ENCODE measurements around the gene PDE6C. TPM values are rescaled to one million over a fixed set of nuclear protein-coding genes. Genes with fewer than 3 reads are reported as not detected.
A peak's percentile ranks its signal among the peaks of the same experiment; 100 is the strongest.

The PDE6C gene
- polyA plus RNA-seq, 3 donors: 0.33 to 1.7 (median 1.7) TPM

DNA sequence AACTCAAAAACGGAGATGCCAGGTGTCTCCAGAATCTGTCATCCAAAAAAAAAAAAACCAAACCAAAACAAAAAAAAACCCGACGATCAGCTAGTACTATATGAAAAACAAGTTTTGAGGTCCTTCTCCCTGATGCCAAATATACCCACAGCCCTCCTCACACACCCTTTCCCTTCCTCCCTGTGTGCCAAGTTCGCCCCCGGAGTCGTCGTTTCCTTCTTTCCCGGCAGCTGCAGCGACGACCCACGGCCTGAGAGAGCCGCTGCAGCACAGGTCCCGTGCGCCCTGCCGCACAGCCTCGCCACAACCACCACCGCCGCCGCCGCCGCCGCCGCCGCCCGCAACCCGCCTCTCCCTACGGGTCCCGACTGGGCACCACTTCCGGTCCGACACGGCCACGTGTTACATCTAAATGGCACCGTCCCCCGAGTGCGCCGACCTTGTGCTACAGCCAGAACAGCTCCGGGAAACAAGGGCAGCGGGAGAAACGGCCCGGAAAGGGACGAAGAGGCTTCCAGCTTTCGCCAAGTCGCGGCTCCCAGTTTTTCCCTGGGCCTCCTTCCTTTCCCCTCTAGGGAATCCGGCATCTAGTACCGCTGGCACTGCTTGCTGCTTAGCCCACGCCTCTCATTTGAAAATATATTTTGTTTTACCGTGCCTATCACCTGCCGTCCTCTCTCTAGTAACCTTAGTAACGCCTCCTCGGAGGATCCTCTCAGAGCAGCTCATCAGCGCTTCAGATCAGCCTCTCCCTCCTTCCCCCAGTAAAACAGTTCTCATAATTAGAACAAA lies 90.1 kb downstream of the PDE6C start, which contains the start of gene FRA10AC1:
FRA10AC1 (minus strand) TSS at position 383 of the 792 bp plus-strand sequence. CDS start 2,486 bp downstream, outside the sequence.
- peak; percentile 91 for DNase-seq

DNA sequence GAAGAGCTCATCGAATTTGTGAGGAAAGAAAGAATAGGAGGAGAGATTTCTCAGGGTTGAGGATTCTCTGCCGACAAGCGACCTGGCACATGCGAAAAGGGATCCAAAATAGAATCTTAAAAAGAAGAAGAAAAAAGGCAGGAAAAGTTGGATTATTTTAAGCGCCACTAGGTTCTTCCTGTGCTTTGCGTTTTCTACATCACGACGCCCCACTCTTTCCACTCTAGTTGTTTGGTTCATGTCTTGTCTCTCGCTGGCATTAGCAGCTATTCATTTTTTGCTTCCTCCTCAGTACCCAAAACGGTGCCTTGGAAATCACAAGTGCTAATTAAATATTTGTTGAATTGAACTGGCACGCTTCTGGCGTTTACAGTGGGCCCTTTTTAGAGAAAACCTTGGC lies 90.7 kb downstream of the PDE6C start:
- DNase-seq: no peak

DNA sequence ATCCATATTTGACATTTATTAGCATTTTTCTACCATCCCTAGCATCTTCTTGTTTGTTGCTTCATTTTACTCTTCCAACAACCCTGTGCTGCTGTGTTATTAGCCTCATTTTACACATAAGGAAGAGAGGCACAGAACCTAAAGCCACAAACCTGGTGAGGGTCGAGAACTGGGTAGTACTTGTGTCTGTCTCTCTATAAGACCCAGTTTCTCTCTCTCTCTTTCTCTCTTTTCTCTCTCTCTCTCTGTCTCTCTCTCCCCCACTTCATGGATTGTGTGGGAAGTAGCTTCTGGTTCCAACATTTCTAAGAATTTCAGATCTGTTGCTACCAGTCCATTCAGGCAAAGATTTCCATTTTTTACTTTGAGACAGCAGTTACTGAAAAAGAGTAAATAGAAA lies 91.5 kb downstream of the PDE6C start:
- DNase-seq: no peak

DNA sequence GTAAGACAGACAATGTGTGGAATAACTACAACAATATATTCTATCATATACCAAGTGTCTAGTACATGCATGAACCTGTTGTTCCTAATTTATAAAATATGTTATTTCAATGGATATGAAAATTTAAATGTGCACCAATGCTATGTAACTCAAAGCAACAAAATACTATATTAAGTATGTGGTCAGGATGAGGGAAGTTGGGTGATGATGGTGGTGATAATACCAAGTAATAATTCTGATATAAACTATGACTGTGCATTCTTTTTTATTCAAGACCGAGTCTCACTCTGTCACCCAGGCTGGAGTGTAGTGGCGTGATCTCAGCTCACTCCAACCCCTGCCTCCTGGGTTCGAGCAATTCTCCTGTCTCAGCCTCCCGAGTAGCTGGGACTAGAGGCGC lies 92.1 kb downstream of the PDE6C start:
- DNase-seq: no peak

DNA sequence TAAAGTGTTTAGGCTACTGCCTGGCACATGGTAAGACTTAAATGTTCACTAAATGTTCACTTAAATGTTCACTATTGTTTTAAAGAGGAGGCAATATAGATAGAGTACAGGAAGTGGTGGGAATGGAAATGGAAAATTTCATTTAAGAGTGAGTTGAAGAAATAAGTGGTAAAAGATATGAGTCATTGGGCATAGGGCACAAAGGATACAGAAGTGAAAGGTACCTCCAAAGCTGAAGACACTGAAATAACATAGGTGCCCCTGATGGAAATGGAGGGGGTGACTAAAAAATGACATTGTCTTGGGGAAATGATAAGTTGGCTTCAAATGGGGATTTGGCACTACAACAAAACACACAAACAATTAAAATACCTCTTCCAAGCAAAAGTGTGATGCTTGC lies 95.3 kb downstream of the PDE6C start:
- no peak for DNase-seq

DNA sequence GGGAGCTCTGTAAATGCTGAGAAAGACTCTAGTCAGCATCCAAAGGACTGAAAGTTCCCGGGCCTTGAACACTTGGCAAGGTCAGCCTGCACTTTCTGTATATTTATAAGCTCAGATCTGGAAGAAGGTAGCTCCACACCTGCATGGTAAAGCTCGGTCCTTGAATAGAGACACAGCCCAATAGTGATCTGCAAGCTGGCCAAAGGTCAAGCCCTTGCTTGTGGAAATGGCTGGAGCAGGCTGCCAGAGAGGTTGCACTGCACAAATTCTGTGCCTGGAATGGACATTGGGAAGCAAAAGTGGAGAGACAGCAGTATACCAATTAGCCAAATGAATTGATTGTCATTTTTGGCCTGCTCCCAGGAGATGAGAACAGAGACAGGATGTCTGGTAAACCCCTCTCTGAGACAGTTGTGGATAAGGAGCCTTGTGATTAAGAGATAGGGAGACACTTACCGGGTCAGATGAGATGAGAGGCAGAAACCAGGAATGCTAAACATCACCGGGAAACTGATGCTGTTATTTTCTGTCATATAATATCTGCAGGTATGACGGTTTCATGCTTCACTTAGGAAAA lies 98.1 kb downstream of the PDE6C start:
- no peak for DNase-seq

DNA sequence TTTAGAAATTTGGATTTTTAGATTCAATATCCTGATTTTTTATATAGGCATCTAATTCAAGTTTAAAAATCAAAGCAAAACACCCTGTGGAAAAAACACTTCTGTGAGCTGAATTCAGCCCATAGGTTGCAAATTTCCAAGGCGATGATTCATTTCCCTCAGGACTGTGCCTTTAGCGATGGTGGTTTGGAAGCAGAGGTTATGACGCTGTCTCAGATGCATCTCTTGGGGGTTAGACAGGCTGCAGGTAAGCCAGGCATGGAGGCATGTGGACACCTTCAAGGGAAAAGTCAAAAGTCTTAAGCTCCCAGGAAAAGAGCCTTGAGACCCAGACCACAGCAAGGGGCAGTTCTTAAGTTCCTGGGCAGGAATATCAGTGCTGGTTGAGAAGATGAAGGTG lies 99.6 kb downstream of the PDE6C start:
- DNase-seq: no peak

DNA sequence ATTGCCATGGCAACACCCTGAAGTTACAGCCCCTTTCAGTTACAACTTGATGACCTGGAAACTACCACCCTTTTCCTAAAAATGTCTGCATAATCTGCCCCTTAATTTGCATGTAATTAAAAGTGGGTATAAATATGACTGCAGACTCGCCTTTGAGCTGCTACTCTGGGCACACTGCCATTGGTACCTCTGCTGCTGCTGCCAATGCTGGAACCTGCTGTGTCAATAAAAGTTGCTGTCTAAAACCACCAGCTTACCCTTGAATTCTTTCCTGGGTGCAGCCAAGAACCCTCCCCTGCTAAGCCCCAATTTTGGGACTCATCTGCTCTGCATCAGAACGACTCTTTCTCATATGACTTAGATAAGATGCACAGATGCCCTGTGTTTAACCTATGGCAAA lies 100.3 kb downstream of the PDE6C start:
- DNase-seq: no peak

DNA sequence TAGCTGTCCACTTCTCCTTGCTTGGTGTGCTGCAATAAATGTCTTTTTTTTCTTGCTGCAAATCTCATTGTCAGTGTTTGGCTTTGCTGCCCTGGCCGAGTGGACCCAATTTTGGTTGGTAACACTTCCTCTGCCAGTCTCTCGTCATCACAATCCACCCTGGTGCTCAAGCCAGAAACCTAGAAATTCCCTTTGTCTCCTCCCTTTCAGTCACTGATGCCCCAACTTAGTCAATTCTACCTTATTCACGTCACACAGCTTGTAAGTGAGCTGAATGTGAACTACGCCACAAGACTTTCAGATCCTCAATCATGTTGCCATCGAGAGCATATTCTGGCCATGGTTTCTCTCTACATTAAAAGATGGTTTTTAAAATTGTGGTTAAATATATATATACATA lies 103.0 kb downstream of the PDE6C start:
- DNase-seq: no peak

Other genes starting within 250 kb of the PDE6C start
- gene MYOF, start 130.2 kb upstream of the PDE6C start, polyA plus RNA-seq (ENCODE audit: insufficient read length in 3 of 3): 10 to 100 TPM; 21.7 to 32.5 (median 28.0) TPM
- gene CEP55, start 115.9 kb upstream of the PDE6C start, polyA plus RNA-seq (ENCODE audit: insufficient read length in 3 of 3): 10 to 100 TPM; 12.9 to 15.7 (median 13.0) TPM
- gene FFAR4, start 45.9 kb upstream of the PDE6C start, polyA plus RNA-seq (ENCODE audit: insufficient read length in 3 of 3): under 1 TPM in 1 of 3 donors, not detected in 2; 0.03 TPM
- gene RBP4, start 11.3 kb upstream of the PDE6C start, polyA plus RNA-seq (ENCODE audit: insufficient read length in 3 of 3): under 1 TPM; 0.35 to 0.73 (median 0.36) TPM
- 10 to 100 TPM; 26.7 to 46.6 (median 31.0) TPM for gene FRA10AC1, start 90.1 kb downstream of the PDE6C start, polyA plus RNA-seq (ENCODE audit: insufficient read length in 3 of 3)
- gene LGI1, start 145.4 kb downstream of the PDE6C start, polyA plus RNA-seq (ENCODE audit: insufficient read length in 3 of 3): 1 to 10 TPM; 3.8 to 7.1 (median 5.1) TPM